Measurements from ENCODE around the gene PTPRK.

DNA sequence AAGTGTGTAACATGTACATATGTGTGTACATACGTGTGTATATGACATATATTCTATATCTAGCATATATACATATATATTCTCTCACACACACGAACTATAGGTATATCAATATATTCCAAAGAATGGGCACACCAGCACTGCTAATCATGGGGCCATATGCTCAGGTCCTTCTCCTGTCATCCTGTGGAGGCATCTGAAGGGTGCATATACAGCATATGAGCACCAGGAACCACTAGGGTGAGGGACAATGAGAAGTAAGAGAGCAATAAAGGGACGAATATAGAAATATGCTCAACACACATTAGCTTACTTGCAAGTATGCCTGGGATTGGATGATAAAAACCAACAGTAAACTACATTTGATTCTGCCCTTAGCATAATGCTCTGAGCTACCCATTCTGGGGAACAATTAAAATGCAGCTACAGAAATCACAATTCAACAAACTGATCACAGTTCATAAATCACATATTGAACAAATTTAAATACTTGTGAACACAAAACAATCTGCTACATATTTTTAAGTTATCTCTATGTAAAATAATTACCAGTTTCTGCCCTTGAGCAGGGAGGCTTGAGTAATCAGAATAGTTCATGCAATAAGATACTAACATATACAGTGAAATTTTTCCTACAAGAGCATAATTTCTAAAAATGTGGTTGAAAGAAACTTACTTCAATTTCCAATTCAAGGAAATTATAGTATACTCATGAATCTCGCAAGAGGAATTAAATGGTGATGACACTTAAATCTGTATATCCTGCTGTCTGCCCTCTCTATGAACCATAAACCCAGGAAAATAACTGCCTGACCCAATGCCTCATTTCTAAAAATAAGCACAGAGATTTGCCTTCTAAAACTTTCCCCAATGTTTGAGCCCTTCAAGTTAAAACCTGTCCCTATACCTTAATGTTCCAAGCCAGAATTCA is 347.4 kb downstream of the PTPRK start:
- TF ChIP-seq EZH2 (IDR thresholded peaks at IDR 0.05; ENCODE audit: low read length, unreplicated experiment): no peak
- TF ChIP-seq, protein P1, sequence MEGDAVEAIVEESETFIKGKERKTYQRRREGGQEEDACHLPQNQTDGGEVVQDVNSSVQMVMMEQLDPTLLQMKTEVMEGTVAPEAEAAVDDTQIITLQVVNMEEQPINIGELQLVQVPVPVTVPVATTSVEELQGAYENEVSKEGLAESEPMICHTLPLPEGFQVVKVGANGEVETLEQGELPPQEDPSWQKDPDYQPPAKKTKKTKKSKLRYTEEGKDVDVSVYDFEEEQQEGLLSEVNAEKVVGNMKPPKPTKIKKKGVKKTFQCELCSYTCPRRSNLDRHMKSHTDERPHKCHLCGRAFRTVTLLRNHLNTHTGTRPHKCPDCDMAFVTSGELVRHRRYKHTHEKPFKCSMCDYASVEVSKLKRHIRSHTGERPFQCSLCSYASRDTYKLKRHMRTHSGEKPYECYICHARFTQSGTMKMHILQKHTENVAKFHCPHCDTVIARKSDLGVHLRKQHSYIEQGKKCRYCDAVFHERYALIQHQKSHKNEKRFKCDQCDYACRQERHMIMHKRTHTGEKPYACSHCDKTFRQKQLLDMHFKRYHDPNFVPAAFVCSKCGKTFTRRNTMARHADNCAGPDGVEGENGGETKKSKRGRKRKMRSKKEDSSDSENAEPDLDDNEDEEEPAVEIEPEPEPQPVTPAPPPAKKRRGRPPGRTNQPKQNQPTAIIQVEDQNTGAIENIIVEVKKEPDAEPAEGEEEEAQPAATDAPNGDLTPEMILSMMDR (conservative IDR thresholded peaks at IDR 0.05; ENCODE audit: low read depth, low read length): no peak

Data from PC-3 (cell line).